GM06990 (cell line): ENCODE results near the gene IL17RE.

Source experiments
- DNase-seq: peaks from one replicate; pipeline ENCODE4 v3.0.0-alpha.2; 2011; ENCODE audit not compliant: insufficient read length; ENCODE audit errors: extremely low read depth
- H3K27me3 ChIP-seq: replicated peaks from 2 replicates; pipeline ENCODE4 v1.6.0; 2011; ENCODE audit warnings: low read length; ENCODE audit not compliant: control insufficient read depth, insufficient read depth
- H3K36me3 ChIP-seq: 2 replicates; pipeline ENCODE4 v1.5.1; 2011; ENCODE audit warnings: low read length; ENCODE audit not compliant: control insufficient read depth, insufficient read depth
- H3K4me3 ChIP-seq: replicated peaks from 2 replicates; pipeline ENCODE4 v1.5.1; 2011; ENCODE audit warnings: low read depth, mild to moderate bottlenecking, control low read depth, low read length
- TF ChIP-seq, protein P1 (sequence below): IDR thresholded peaks from 2 replicates; pipeline ENCODE4 v1.5.1; 2011; ENCODE audit warnings: low read length, control low read depth, mild to moderate bottlenecking, inconsistent platforms; ENCODE audit not compliant: insufficient read depth, poor library complexity, severe bottlenecking

Gene IL17RE

DNA sequence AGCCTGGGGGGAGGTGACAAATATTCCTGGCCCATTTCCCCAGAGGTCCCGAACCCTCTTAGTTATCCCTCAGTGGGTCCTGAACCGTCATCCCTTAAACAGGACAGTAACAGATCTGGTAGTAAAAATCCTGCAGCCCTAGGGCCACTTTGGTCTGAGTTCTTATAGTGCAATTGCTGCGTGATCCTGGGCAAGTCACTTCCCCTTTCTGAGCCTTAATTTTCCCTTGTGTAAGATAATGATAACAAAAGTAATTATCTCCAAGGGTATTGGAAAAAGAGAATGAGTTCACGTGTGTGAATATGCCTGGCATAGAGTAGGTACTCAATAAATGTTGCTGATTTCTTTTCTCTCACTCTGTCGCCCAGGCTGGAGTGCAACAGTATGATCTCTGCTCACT lies 15.2 kb upstream of the IL17RE start:
- H3K4me3 ChIP-seq, result no peak overlapping the region
- TF ChIP-seq, protein P1, sequence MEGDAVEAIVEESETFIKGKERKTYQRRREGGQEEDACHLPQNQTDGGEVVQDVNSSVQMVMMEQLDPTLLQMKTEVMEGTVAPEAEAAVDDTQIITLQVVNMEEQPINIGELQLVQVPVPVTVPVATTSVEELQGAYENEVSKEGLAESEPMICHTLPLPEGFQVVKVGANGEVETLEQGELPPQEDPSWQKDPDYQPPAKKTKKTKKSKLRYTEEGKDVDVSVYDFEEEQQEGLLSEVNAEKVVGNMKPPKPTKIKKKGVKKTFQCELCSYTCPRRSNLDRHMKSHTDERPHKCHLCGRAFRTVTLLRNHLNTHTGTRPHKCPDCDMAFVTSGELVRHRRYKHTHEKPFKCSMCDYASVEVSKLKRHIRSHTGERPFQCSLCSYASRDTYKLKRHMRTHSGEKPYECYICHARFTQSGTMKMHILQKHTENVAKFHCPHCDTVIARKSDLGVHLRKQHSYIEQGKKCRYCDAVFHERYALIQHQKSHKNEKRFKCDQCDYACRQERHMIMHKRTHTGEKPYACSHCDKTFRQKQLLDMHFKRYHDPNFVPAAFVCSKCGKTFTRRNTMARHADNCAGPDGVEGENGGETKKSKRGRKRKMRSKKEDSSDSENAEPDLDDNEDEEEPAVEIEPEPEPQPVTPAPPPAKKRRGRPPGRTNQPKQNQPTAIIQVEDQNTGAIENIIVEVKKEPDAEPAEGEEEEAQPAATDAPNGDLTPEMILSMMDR, result no peak
- no peak for DNase-seq
- no peaks in the 10 kb centered on the region for H3K27me3 ChIP-seq
- no peaks in the 10 kb centered on the region for H3K36me3 ChIP-seq

DNA sequence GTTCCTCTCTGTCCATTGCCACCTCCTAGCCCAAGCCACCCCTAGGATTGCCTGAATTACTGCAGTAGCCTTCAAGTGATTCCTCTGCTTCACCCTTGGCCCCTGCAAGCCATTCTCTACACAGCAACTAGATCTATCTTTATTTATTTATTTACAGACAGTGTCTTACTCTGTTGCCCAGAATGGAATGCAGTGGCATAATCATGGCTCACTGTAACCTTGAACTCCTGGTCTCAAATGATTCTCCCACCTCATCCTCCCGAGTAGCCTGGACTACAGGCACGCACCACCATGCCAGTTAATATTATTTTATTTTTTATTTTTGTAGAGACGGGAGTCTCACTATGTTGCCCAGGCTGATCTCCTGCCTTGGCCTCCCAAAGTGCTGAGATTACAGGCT lies 14.1 kb upstream of the IL17RE start:
- H3K36me3 ChIP-seq, result peaks cover 9% of the 10 kb centered on the region
- TF ChIP-seq, protein P1, result no peak
- no peak overlapping the region for H3K4me3 ChIP-seq
- DNase-seq, result no peak
- H3K27me3 ChIP-seq, result no peaks in the 10 kb centered on the region

DNA sequence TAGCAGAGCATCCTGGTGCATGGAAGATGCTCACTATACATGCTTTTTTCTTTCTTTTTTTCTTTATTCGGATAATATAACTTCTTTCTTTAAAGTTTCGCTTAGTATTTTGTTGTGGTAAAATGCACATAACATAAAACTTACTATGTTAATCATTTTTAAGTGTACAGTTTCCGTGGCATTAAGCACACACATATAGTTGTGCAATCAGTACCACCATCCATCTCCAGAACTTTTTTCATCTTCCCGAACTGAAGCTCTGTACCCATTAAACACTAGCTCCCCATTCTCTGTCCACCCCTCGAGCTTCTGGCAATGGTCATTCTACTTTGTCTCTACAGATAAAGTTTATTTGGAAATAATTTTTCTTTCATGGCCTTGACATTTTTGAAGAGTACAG lies 13.2 kb upstream of the IL17RE start:
- TF ChIP-seq, protein P1, result no peak
- H3K4me3 ChIP-seq, result no peak overlapping the region
- DNase-seq, result no peak
- peaks cover 10% of the 10 kb centered on the region for H3K36me3 ChIP-seq
- H3K27me3 ChIP-seq, result no peaks in the 10 kb centered on the region

DNA sequence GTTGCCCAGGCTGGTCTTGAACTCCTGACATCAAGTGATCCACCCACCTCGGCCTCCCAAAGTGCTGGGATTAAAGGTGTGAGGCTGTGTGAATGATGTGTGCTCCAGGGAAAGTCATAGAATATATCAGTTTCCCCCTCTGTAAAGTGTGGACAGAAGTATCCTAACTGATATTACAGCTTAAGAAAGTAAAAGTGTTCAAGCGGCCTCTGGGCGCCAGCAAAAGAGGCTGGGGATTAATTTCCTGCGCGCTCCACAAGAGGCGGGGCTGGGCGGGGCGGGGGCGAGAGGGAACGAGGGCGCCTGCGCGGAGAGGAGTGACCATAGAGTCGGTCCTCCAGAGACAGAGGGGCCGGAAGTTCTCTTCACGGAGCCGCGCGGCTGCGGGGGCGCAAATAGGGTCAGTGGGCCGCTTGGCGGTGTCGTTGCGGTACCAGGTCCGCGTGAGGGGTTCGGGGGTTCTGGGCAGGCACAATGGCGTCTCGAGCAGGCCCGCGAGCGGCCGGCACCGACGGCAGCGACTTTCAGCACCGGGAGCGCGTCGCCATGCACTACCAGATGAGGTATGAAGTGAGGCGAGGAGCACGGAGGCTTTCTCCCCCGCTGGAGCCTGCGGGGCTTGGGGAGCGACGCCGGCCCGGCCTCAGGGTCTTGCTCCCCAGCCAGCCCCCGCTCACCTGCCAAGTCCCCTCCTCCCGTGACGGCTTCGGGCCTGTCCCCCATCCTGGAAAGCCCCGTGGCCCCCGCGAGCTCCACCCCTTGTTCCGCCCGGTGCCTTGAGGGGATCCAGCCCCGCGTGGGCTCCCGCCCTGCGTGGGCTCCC lies 12.2 kb upstream of the IL17RE start, which contains the start of gene JAGN1:
Gene JAGN1, plus strand, starts transcription at position 362 of the 823 bp plus-strand sequence. Its CDS starts 113 bp downstream, at position 475.
- peak; percentile 93 for DNase-seq
- TF ChIP-seq, protein P1, result no peak
- Histone ChIP-seq H3K27me3 (no peaks in the 10 kb centered on the region), H3K4me3 (peak within 1 kb of the TSS; percentile 100), H3K36me3 (peaks cover 10% of the 10 kb centered on the region)

DNA sequence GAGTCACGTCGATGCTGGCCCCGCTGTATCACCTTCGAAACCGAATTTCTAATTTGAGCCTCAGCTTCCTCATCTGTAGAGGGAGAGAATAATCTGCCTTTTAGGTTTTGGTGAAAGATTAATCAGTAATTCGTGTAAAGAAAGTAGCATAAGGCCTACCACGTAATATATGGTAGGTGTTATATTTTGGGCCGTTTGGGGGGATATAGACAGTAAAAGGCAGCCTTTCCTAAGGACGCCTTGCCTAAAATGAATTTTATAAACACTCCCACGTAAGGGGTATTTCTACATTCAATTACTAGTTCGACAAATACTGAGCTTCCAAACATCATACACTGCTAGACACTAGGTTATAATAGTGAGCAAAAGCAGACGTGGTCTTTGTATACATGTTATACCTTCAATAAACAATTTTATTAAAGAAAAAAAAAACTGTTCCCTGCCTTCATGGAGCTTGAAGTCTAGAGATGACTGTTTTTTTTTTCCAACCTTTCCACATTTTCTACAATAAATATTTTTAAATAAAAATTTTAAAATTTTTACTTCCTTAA lies 11.5 kb upstream of the IL17RE start:
- DNase-seq, result no peak
- TF ChIP-seq, protein P1, result no peak
- Histone ChIP-seq H3K27me3 (no peaks in the 10 kb centered on the region), H3K36me3 (peaks cover 10% of the 10 kb centered on the region), H3K4me3 (peak overlapping the region; percentile 100)
